Testis (tissue), 2 donors: ENCODE measurements around the gene THSD4.

Experiments
- CTCF ChIP-seq, 3 experiments: fragments of 450-650 bp in 2 of 3; fragments of 200-600 bp in 1 of 3; sonication (generic) in 1 of 3; IDR thresholded peaks; one replicate each; pipeline ENCODE4 v1.5.1; 2016 to 2019; ENCODE audit warnings: antibody characterized with exemption in 3 of 3, mild to moderate bottlenecking in 2 of 3, moderate library complexity in 1 of 3
- POLR2A ChIP-seq: fragments of 450-650 bp; IDR thresholded peaks from one replicate; pipeline ENCODE4 v1.6.1; 2017; ENCODE audit warnings: antibody characterized with exemption, mild to moderate bottlenecking, moderate library complexity

- TF ChIP-seq CTCF (IDR thresholded peaks at IDR 0.05), result no peak
- TF ChIP-seq POLR2A, result no peak
Observed at GRCh38 chr15:71545923-71546322, 430.7 kb downstream of the THSD4 start.
